K562 (cell line): ENCODE results near the gene CNTD1. TPM values are rescaled to one million over a fixed set of nuclear protein-coding genes. Genes with fewer than 3 reads are reported as not detected.

Source experiments
- ATAC-seq: fragments of 200-7000 bp; cut with Tn5 transposase; 3 replicates; pipeline ENCODE4 v1.9.1; 2020; ENCODE audit warnings: moderate library complexity
- BruUV-seq: library from RNA; stranded (reverse); fragments of 400-500 nt; replicated peaks from 2 replicates; lab custom pipeline; 2021; lab: Mats Ljungman, UMichigan
- CTCF ChIA-PET: fragments of 300-600 bp; formaldehyde crosslinking; extraction: SDS; loops from one replicate; lab custom pipeline; 2021; ENCODE audit warnings: low intra/inter-chr PET ratio; lab: Yijun Ruan, JAX
- POLR2A ChIA-PET: fragments of 300-600, 350-650 bp; sonication (Branson Sonifier 250); formaldehyde crosslinking; extraction: SDS; loops from one replicate; lab custom pipeline; 2021; ENCODE audit warnings: antibody characterized with exemption, inconsistent platforms; lab: Yijun Ruan, JAX
- DNase-seq, 4 experiments: peaks; one replicate each; pipeline versions ENCODE4 v3.0.0 to v3.0.0-alpha.2; 2011 to 2018; ENCODE audit warnings: low spot score in 3 of 4, mixed read lengths in 3 of 4; ENCODE audit errors: extremely low read depth in 1 of 4
- FAIRE-seq: peaks from 2 replicates; lab custom pipeline; 2011; peaks lifted over from hg19 to GRCh38; lab: Jason Lieb, UNC
- H2AFZ ChIP-seq: 2 replicates; pipeline ENCODE4 v1.6.0; 2011; ENCODE audit warnings: low read depth, low read length, control low read depth, inconsistent platforms
- H3K27ac ChIP-seq: fragments of 200-600 bp; 3 replicates; pipeline ENCODE4 v1.8.0; 2011; ENCODE audit warnings: low read depth, mild to moderate bottlenecking, control low read depth, inconsistent platforms, low read length, moderate library complexity, mixed read lengths; ENCODE audit errors: extremely low read depth
- H3K27me3 ChIP-seq, 2 experiments: fragments of 300-600 bp in 1 of 2; 2 replicates in 1 of 2; 3 replicates in 1 of 2; pipeline versions ENCODE4 v1.6.0 to v1.8.0; 2011; ENCODE audit warnings: inconsistent platforms in 2 of 2, low read length in 2 of 2, mild to moderate bottlenecking in 1 of 2, mixed read lengths in 1 of 2, moderate library complexity in 1 of 2; ENCODE audit not compliant: control insufficient read depth in 2 of 2, insufficient read depth in 2 of 2
- H3K36me3 ChIP-seq: fragments of 300-600 bp; 3 replicates; pipeline ENCODE4 v1.8.0; 2011; ENCODE audit warnings: mild to moderate bottlenecking, low read length, inconsistent platforms; ENCODE audit not compliant: control insufficient read depth, insufficient read depth
- H3K4me1 ChIP-seq, 2 experiments: fragments of 200-600 bp in 1 of 2; replicated peaks in 1 of 2; 2 replicates in 1 of 2; 3 replicates in 1 of 2; pipeline versions ENCODE4 v1.5.1 to v1.8.0; 2011; ENCODE audit warnings: inconsistent platforms in 2 of 2, low read length in 2 of 2, mild to moderate bottlenecking in 1 of 2, mixed read lengths in 1 of 2, moderate library complexity in 1 of 2; ENCODE audit not compliant: control insufficient read depth in 2 of 2, insufficient read depth in 2 of 2
- H3K4me2 ChIP-seq: 2 replicates; pipeline ENCODE4 v1.6.1; 2011; ENCODE audit warnings: low read length, control low read depth, inconsistent platforms, mixed read lengths; ENCODE audit not compliant: insufficient read depth
- H3K4me3 ChIP-seq: fragments of 200-600 bp; sonication (generic), shearing (Covaris generic); 2 replicates; pipeline ENCODE4 v1.5.1; 2016; ENCODE audit warnings: control low read depth, inconsistent platforms
- H3K79me2 ChIP-seq: fragments of 200-600 bp; 3 replicates; pipeline ENCODE4 v1.8.0; 2011; ENCODE audit warnings: low read length, inconsistent platforms; ENCODE audit not compliant: control insufficient read depth, insufficient read depth
- H3K9ac ChIP-seq, 2 experiments: 2 replicates each; pipeline versions ENCODE4 v1.6.0 to v1.6.1; 2011; ENCODE audit warnings: low read depth in 2 of 2, low read length in 2 of 2, control low read depth in 1 of 2, inconsistent platforms in 1 of 2, mild to moderate bottlenecking in 1 of 2, mixed read lengths in 1 of 2; ENCODE audit not compliant: insufficient read depth in 1 of 2
- H3K9me1 ChIP-seq: one replicate; pipeline ENCODE4 v1.6.0; 2011; ENCODE audit warnings: inconsistent platforms, mild to moderate bottlenecking, low read length, moderate library complexity; ENCODE audit not compliant: control insufficient read depth, insufficient read depth
- H3K9me3 ChIP-seq: replicated peaks from 2 replicates; pipeline ENCODE4 v1.5.1; 2011; ENCODE audit warnings: low read depth, low read length, inconsistent platforms; ENCODE audit not compliant: control insufficient read depth, insufficient read depth
- H4K20me1 ChIP-seq: replicated peaks from 2 replicates; pipeline ENCODE4 v1.6.1; 2011; ENCODE audit warnings: low read length, inconsistent platforms, mixed read lengths; ENCODE audit not compliant: control insufficient read depth, insufficient read depth
- ATF6 ChIP-seq: sonication (generic); formaldehyde crosslinking; IDR thresholded peaks from 2 replicates; pipeline ENCODE4 v1.4.0; 2020; ENCODE audit warnings: mild to moderate bottlenecking, missing genetic modification reagents
- CHD1 ChIP-seq: fragments of 200-600 bp; sonication (generic); IDR thresholded peaks from one replicate; pipeline ENCODE4 v1.6.1; 2012; ENCODE audit warnings: mild to moderate bottlenecking, moderate library complexity, low read length, inconsistent platforms
- ESRRA ChIP-seq: fragments of 450-650 bp; IDR thresholded peaks from 2 replicates; pipeline ENCODE4 v1.6.1; 2014; ENCODE audit warnings: low read depth, mild to moderate bottlenecking, moderate library complexity, borderline replicate concordance
- FOXO4 ChIP-seq: fragments of 450-650 bp; formaldehyde crosslinking; IDR thresholded peaks from 2 replicates; pipeline ENCODE4 v1.4.0; 2020; ENCODE audit warnings: mild to moderate bottlenecking, moderate library complexity
- HNRNPL ChIP-seq: fragments of 200-400 bp; formaldehyde crosslinking; IDR thresholded peaks from 2 replicates; pipeline ENCODE4 v1.6.1; 2017; ENCODE audit warnings: low read depth, mild to moderate bottlenecking, low read length
- MTA1 ChIP-seq: fragments of 450-650 bp; IDR thresholded peaks from 2 replicates; pipeline ENCODE4 v1.6.1; 2017; ENCODE audit warnings: borderline replicate concordance
- MYC ChIP-seq, 2 experiments: fragments of 250-450 bp in 1 of 2; sonication (Bioruptor Pico) in 1 of 2; IDR thresholded peaks; 2 replicates each; pipeline versions ENCODE4 v1.5.1 to v1.6.1; 2012 to 2021; ENCODE audit warnings: low read depth in 2 of 2, borderline replicate concordance in 1 of 2, improper control_type of control experiment in 1 of 2, low read length in 1 of 2, mild to moderate bottlenecking in 1 of 2, moderate library complexity in 1 of 2
- ZNF175 ChIP-seq: fragments of 200-800 bp; sonication (Bioruptor generic); IDR thresholded peaks from 2 replicates; pipeline ENCODE4 v1.6.1; 2016; ENCODE audit warnings: low read depth, mild to moderate bottlenecking, missing genetic modification characterization, missing compliant biosample characterization
- ZNF23 ChIP-seq: fragments of 250-450 bp; sonication (Bioruptor Pico); IDR thresholded peaks from 2 replicates; pipeline ENCODE4 v1.4.0; 2020; ENCODE audit warnings: mild to moderate bottlenecking
- WGBS: fragments of 100-300 bp; shearing (Covaris generic); methylation state at CpG from one replicate; pipeline ENCODE4 v1.1.6; 2016; ENCODE audit warnings: low coverage, mixed read lengths; ENCODE audit not compliant: insufficient coverage; ENCODE audit errors: missing lambda C conversion rate; 5-methylcytosine and 5-hydroxymethylcytosine counted together
- in situ Hi-C: fragments of 300-500 bp; cut with MboI; formaldehyde crosslinking; loops from 4 replicates; pipeline ENCODE4 v1.15.0; 2018; ENCODE audit warnings: inconsistent platforms, mixed read lengths
- intact Hi-C: fragments of 100-400 bp; cut with micrococcal nuclease; formaldehyde crosslinking; loops from 2 replicates; pipeline ENCODE4 v1.14.2; 2022
- microRNA-seq: library from miRNA; unstranded; fragments of <30 nt; microRNA quantifications from one replicate; pipeline ENCODE4, GENCODE V29; 2018; ENCODE audit warnings: borderline microRNAs expressed
- polyA plus RNA-seq, 8 experiments: library from polyadenylated mRNA; depleted of rRNA in 4 of 8; stranded (reverse) in 5 of 8; unstranded in 3 of 8; fragments of >200 nt; fragmentation: Nextera tagmentation in 2 of 8; fragmentation: Illumina TruSeq in 1 of 8; extraction: Ambion mirVana in 2 of 8; extraction: Trizol in 1 of 8; gene quantifications; 2 replicates each; pipeline versions ENCODE4 v1.2.1 to v1.2.3, GENCODE V29; 2011 to 2014; ENCODE audit warnings: inconsistent platforms in 1 of 8, missing spikeins in 1 of 8
- small RNA-seq: library from RNA; depleted of rRNA; stranded (forward); fragments of <200 nt; gene quantifications from one replicate; pipeline ENCODE3, GENCODE V24; 2014
- total RNA-seq, 7 experiments: library from RNA; depleted of rRNA in 6 of 7; stranded (reverse); fragments of >200 nt in 6 of 7; fragmentation: Illumina TruSeq in 2 of 7; extraction: Trizol in 2 of 7; gene quantifications; 2 replicates each; pipeline versions ENCODE4 v1.2.1 to v1.2.3, GENCODE V29; 2011 to 2021; ENCODE audit warnings: low replicate concordance in 1 of 7

Gene CNTD1
- total and polyA plus RNA-seq, 9 of the 15 experiments (the other 6 are each of a cell fraction or from before 2014, with no cell fraction given), result 0.12 to 0.86 (median 0.41) TPM; not detected in 1

- H3K4me2 ChIP-seq, result no peak overlapping the region
- no peak for FAIRE-seq
- H3K9me1 ChIP-seq, result no peaks in the 10 kb centered on the region
- POLR2A ChIA-PET, result interaction anchor here (0.6 kb wide), 1 partner anchor 12 kb away, joined by 3 read pairs; no protein-coding TSS in a partner anchor
- H3K9ac ChIP-seq, result no peak overlapping the region
- H3K36me3 ChIP-seq, result no peaks in the 10 kb centered on the region
- WGBS, result 50% methylated on average over 1 of the region's 1 CpG
- intact Hi-C loops, result no loop called here
- 0 out of 5 replicates have a peak, but pooled peaks cover 0 to 9% of the 10 kb centered on the region in 2 experiments for H3K27me3 ChIP-seq
- H3K27ac ChIP-seq, result no peak overlapping the region
- H3K4me3 ChIP-seq, result no peak overlapping the region
- no peaks in the 10 kb centered on the region for H3K9me3 ChIP-seq
- in situ Hi-C loops, result no loop called here
- no peak for ATAC-seq
- H3K79me2 ChIP-seq, result no peaks in the 10 kb centered on the region
- CTCF ChIA-PET, result no interaction called here
- no peak for DNase-seq
- H3K4me1 ChIP-seq, result peaks cover 0 to 3% of the 10 kb centered on the region in 2 experiments; a peak in 1 of 5 replicates
- H4K20me1 ChIP-seq, result no peaks in the 10 kb centered on the region
- BruUV-seq, result no TSS peak
- no peak overlapping the region for H2AFZ ChIP-seq
- no peak for TF ChIP-seq HNRNPL
- no peak for TF ChIP-seq FOXO4
- no peak for TF ChIP-seq ZNF175 (CRISPR knock-in tag)
- no peak for TF ChIP-seq ESRRA
- no peak for TF ChIP-seq CHD1
- no peak for TF ChIP-seq ZNF23 (CRISPR knock-in tag)
- no peak for TF ChIP-seq ATF6 (CRISPR knock-in tag)
- no peak for TF ChIP-seq MYC (IDR thresholded peaks at IDR 0.05; ENCODE audit: low read depth, low read length)
- TF ChIP-seq MYC (CRISPR knock-in tag; IDR thresholded peaks at IDR 0.05; ENCODE audit: borderline replicate concordance, low read depth), result no peak
- TF ChIP-seq MTA1, result no peak
Measured at GRCh38 chr17:42857389-42857788, 58.7 kb downstream of the CNTD1 start.

Small RNA genes lying within 50 kb of the gene (microRNA-seq; reads per million reads assigned to microRNA genes)
- not detected for gene MIR6781

Small RNA genes lying within 50 kb of the gene (small RNA-seq; reads per million reads assigned to genes)
- gene HMGN2P15 (not detected), gene MIR6781 (not detected)

Other genes starting within 250 kb of the CNTD1 start
Only the 7 nearest of the 27 such genes appear.
- gene RAMP2, start 37.6 kb upstream of the CNTD1 start, total RNA-seq (2014; rRNA removed), result not detected in 2 replicates
- gene RAMP2, start 37.6 kb upstream of the CNTD1 start, total RNA-seq (2014; rRNA removed; fragmentation: Illumina TruSeq; extraction: Trizol), result not detected in 2 replicates
- not detected in 2 replicates for gene RAMP2, start 37.6 kb upstream of the CNTD1 start, total RNA-seq (2015; rRNA removed; fragmentation: Illumina TruSeq; extraction: Trizol)
- not detected in 2 replicates for gene RAMP2, start 37.6 kb upstream of the CNTD1 start, total RNA-seq (2021)
- gene RAMP2, start 37.6 kb upstream of the CNTD1 start, polyA plus RNA-seq (2011; rRNA removed), result not detected in 2 replicates
- gene RAMP2, start 37.6 kb upstream of the CNTD1 start, polyA plus RNA-seq (2014; fragmentation: Illumina TruSeq; extraction: Trizol), result not detected in 2 replicates
- not detected for gene RAMP2, start 37.6 kb upstream of the CNTD1 start, polyA plus RNA-seq (2014; fragmentation: Nextera tagmentation; extraction: Ambion mirVana)
- gene RAMP2, start 37.6 kb upstream of the CNTD1 start, polyA plus RNA-seq (2014; rRNA removed), result not detected in 2 replicates
- 131 and 139 TPM in 2 replicates for gene VPS25, start 25.4 kb upstream of the CNTD1 start, total RNA-seq (2014; rRNA removed)
- gene VPS25, start 25.4 kb upstream of the CNTD1 start, total RNA-seq (2014; rRNA removed; fragmentation: Illumina TruSeq; extraction: Trizol), result 132 and 148 TPM in 2 replicates
- 123 and 130 TPM in 2 replicates for gene VPS25, start 25.4 kb upstream of the CNTD1 start, total RNA-seq (2015; rRNA removed; fragmentation: Illumina TruSeq; extraction: Trizol)
- gene VPS25, start 25.4 kb upstream of the CNTD1 start, total RNA-seq (2021), result 131 TPM in 2 replicates
- gene VPS25, start 25.4 kb upstream of the CNTD1 start, polyA plus RNA-seq (2011; rRNA removed), result 210 and 280 TPM in 2 replicates
- 203 and 223 TPM in 2 replicates for gene VPS25, start 25.4 kb upstream of the CNTD1 start, polyA plus RNA-seq (2014; fragmentation: Illumina TruSeq; extraction: Trizol)
- 100 to 1,000 TPM; 292 to 352 TPM for gene VPS25, start 25.4 kb upstream of the CNTD1 start, polyA plus RNA-seq (2014; fragmentation: Nextera tagmentation; extraction: Ambion mirVana)
- gene VPS25, start 25.4 kb upstream of the CNTD1 start, polyA plus RNA-seq (2014; rRNA removed), result 178 and 180 TPM in 2 replicates
- 4.5 and 5.8 TPM in 2 replicates for gene WNK4, start 18.3 kb upstream of the CNTD1 start, total RNA-seq (2014; rRNA removed)
- 2.0 and 2.6 TPM in 2 replicates for gene WNK4, start 18.3 kb upstream of the CNTD1 start, total RNA-seq (2014; rRNA removed; fragmentation: Illumina TruSeq; extraction: Trizol)
- 2.7 and 4.4 TPM in 2 replicates for gene WNK4, start 18.3 kb upstream of the CNTD1 start, total RNA-seq (2015; rRNA removed; fragmentation: Illumina TruSeq; extraction: Trizol)
- 21.1 and 25.8 TPM in 2 replicates for gene WNK4, start 18.3 kb upstream of the CNTD1 start, total RNA-seq (2021)
- gene WNK4, start 18.3 kb upstream of the CNTD1 start, polyA plus RNA-seq (2011; rRNA removed), result 4.8 and 8.1 TPM in 2 replicates
- 11.8 and 15.2 TPM in 2 replicates for gene WNK4, start 18.3 kb upstream of the CNTD1 start, polyA plus RNA-seq (2014; fragmentation: Illumina TruSeq; extraction: Trizol)
- under 1 TPM; 0.32 to 0.38 TPM for gene WNK4, start 18.3 kb upstream of the CNTD1 start, polyA plus RNA-seq (2014; fragmentation: Nextera tagmentation; extraction: Ambion mirVana)
- 15.8 and 17.7 TPM in 2 replicates for gene WNK4, start 18.3 kb upstream of the CNTD1 start, polyA plus RNA-seq (2014; rRNA removed)
- 49.6 and 67.7 TPM in 2 replicates for gene COA3, start 157 bp upstream of the CNTD1 start, total RNA-seq (2014; rRNA removed)
- gene COA3, start 157 bp upstream of the CNTD1 start, total RNA-seq (2014; rRNA removed; fragmentation: Illumina TruSeq; extraction: Trizol), result 50.0 and 52.5 TPM in 2 replicates
- 60.9 and 65.9 TPM in 2 replicates for gene COA3, start 157 bp upstream of the CNTD1 start, total RNA-seq (2015; rRNA removed; fragmentation: Illumina TruSeq; extraction: Trizol)
- gene COA3, start 157 bp upstream of the CNTD1 start, total RNA-seq (2021), result 53.4 and 56.3 TPM in 2 replicates
- 36.6 and 69.9 TPM in 2 replicates for gene COA3, start 157 bp upstream of the CNTD1 start, polyA plus RNA-seq (2011; rRNA removed)
- 74.9 and 76.1 TPM in 2 replicates for gene COA3, start 157 bp upstream of the CNTD1 start, polyA plus RNA-seq (2014; fragmentation: Illumina TruSeq; extraction: Trizol)
- gene COA3, start 157 bp upstream of the CNTD1 start, polyA plus RNA-seq (2014; fragmentation: Nextera tagmentation; extraction: Ambion mirVana), result 100 to 1,000 TPM; 113 to 153 TPM
- gene COA3, start 157 bp upstream of the CNTD1 start, polyA plus RNA-seq (2014; rRNA removed), result 61.4 and 74.4 TPM in 2 replicates
- 81.1 and 81.7 TPM in 2 replicates for gene BECN1, start 25.4 kb downstream of the CNTD1 start, total RNA-seq (2014; rRNA removed)
- gene BECN1, start 25.4 kb downstream of the CNTD1 start, total RNA-seq (2014; rRNA removed; fragmentation: Illumina TruSeq; extraction: Trizol), result 49.6 and 58.6 TPM in 2 replicates
- 48.1 and 52.7 TPM in 2 replicates for gene BECN1, start 25.4 kb downstream of the CNTD1 start, total RNA-seq (2015; rRNA removed; fragmentation: Illumina TruSeq; extraction: Trizol)
- gene BECN1, start 25.4 kb downstream of the CNTD1 start, total RNA-seq (2021), result 52.3 and 57.3 TPM in 2 replicates
- gene BECN1, start 25.4 kb downstream of the CNTD1 start, polyA plus RNA-seq (2011; rRNA removed), result 34.1 and 55.9 TPM in 2 replicates
- 57.8 and 68.1 TPM in 2 replicates for gene BECN1, start 25.4 kb downstream of the CNTD1 start, polyA plus RNA-seq (2014; fragmentation: Illumina TruSeq; extraction: Trizol)
- gene BECN1, start 25.4 kb downstream of the CNTD1 start, polyA plus RNA-seq (2014; fragmentation: Nextera tagmentation; extraction: Ambion mirVana), result 10 to 100 TPM; 26.0 to 28.6 TPM
- 64.7 and 71.5 TPM in 2 replicates for gene BECN1, start 25.4 kb downstream of the CNTD1 start, polyA plus RNA-seq (2014; rRNA removed)
- gene PSME3, start 34.5 kb downstream of the CNTD1 start, total RNA-seq (2014; rRNA removed), result 141 and 143 TPM in 2 replicates
- gene PSME3, start 34.5 kb downstream of the CNTD1 start, total RNA-seq (2014; rRNA removed; fragmentation: Illumina TruSeq; extraction: Trizol), result 137 and 145 TPM in 2 replicates
- 128 and 131 TPM in 2 replicates for gene PSME3, start 34.5 kb downstream of the CNTD1 start, total RNA-seq (2015; rRNA removed; fragmentation: Illumina TruSeq; extraction: Trizol)
- 228 and 239 TPM in 2 replicates for gene PSME3, start 34.5 kb downstream of the CNTD1 start, total RNA-seq (2021)
- gene PSME3, start 34.5 kb downstream of the CNTD1 start, polyA plus RNA-seq (2011; rRNA removed), result 86.5 and 167 TPM in 2 replicates
- gene PSME3, start 34.5 kb downstream of the CNTD1 start, polyA plus RNA-seq (2014; fragmentation: Illumina TruSeq; extraction: Trizol), result 272 and 275 TPM in 2 replicates
- 10 to 100 TPM; 31.2 to 43.2 TPM for gene PSME3, start 34.5 kb downstream of the CNTD1 start, polyA plus RNA-seq (2014; fragmentation: Nextera tagmentation; extraction: Ambion mirVana)
- gene PSME3, start 34.5 kb downstream of the CNTD1 start, polyA plus RNA-seq (2014; rRNA removed), result 177 and 180 TPM in 2 replicates
- gene AOC2, start 45.7 kb downstream of the CNTD1 start, total RNA-seq (2014; rRNA removed), result 0.36 and 0.69 TPM in 2 replicates
- 0.29 and 0.35 TPM in 2 replicates for gene AOC2, start 45.7 kb downstream of the CNTD1 start, total RNA-seq (2014; rRNA removed; fragmentation: Illumina TruSeq; extraction: Trizol)
- gene AOC2, start 45.7 kb downstream of the CNTD1 start, total RNA-seq (2015; rRNA removed; fragmentation: Illumina TruSeq; extraction: Trizol), result 0.49 and 0.58 TPM in 2 replicates
- 0.91 and 1.1 TPM in 2 replicates for gene AOC2, start 45.7 kb downstream of the CNTD1 start, total RNA-seq (2021)
- 0.49 and 0.54 TPM in 2 replicates for gene AOC2, start 45.7 kb downstream of the CNTD1 start, polyA plus RNA-seq (2011; rRNA removed)
- 0.37 and 0.51 TPM in 2 replicates for gene AOC2, start 45.7 kb downstream of the CNTD1 start, polyA plus RNA-seq (2014; fragmentation: Illumina TruSeq; extraction: Trizol)
- under 1 TPM; 0.08 to 0.11 TPM for gene AOC2, start 45.7 kb downstream of the CNTD1 start, polyA plus RNA-seq (2014; fragmentation: Nextera tagmentation; extraction: Ambion mirVana)
- gene AOC2, start 45.7 kb downstream of the CNTD1 start, polyA plus RNA-seq (2014; rRNA removed), result 0.88 TPM in 2 replicates